ENCODE results near the gene CTBP2. TPM values are rescaled to one million over a fixed set of nuclear protein-coding genes. Genes with fewer than 3 reads are reported as not detected.

Gene CTBP2
- total and polyA plus RNA-seq, 11 donors = 10.1 to 45.5 (median 29.1) TPM

GRCh38 chr10:125032474-125033020 is 127.8 kb downstream of the CTBP2 start:
- Histone ChIP-seq H3K27ac (no peak overlapping the region), H3K4me1 (peaks cover 9 to 69% (median 32%) of the 10 kb centered on the region in 12 donors), H3K9me3 (no peaks in the 10 kb centered on the region), H3K27me3 (no peaks in the 10 kb centered on the region), H3K4me3 (no peak overlapping the region), H3K36me3 (peaks cover 0 to 13% (median 0%) of the 10 kb centered on the region in 9 donors)
- TF ChIP-seq POLR2A (IDR thresholded peaks at IDR 0.05) (no peak), CTCF (IDR thresholded peaks at IDR 0.05) (no peak)
- DNase-seq = peak in 1 of 5 donors; percentile 11
- intact Hi-C loops (cut with DNase I) = no loop called here
- WGBS, 4 donors = 89 to 92% (median 91%) methylated on average over 15 of the region's 15 CpGs
- ATAC-seq = no peak

- TF ChIP-seq CTCF (IDR thresholded peaks at IDR 0.05) = no peak
- TF ChIP-seq POLR2A (IDR thresholded peaks at IDR 0.05) = no peak
- ATAC-seq (no peak), DNase-seq (peak in 1 of 5 donors; percentile 48)
- 74 to 87% (median 78%) methylated on average over 9 to 10 of the region's 10 CpGs for WGBS, 4 donors
- Histone ChIP-seq H3K36me3 (peaks cover 0 to 21% (median 9%) of the 10 kb centered on the region in 9 donors), H3K9me3 (no peaks in the 10 kb centered on the region), H3K4me3 (no peak overlapping the region), H3K4me1 (peaks cover 0 to 62% (median 19%) of the 10 kb centered on the region in 12 donors), H3K27me3 (no peaks in the 10 kb centered on the region), H3K27ac (no peak overlapping the region)
- intact Hi-C loops (cut with DNase I) = no loop called here
These were observed 129.7 kb downstream of the CTBP2 start for GRCh38 chr10:125030567-125031197.

DNA sequence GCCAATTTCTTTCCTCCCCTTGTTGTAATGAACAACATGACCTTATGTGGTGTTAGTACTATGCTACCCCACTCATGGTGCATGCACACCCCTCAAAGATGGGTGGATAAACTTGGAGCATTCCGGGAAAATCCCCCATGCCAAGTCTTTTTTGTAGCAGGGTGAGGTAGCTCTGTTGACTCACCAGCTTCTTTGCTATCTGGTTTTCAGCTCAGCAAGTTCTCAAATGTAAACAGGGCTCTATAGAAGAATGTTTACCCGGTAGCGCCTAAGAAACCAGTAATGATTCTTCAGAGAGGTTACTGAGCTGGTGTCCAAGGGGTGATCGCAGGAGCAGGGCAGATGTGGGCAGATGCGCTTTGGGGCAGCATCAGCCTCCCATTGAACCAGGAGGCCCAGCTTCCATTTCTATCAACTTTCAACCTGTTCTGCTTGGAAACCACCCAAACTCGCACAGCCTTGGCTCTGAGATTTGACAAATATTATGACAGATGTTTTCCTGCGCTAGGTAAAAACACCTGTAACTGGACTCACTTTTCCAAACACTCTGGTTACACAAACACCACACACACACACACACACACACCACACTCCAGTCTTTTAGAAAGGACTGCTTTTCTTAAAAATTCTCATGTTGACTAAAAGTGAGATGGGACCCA is 130.7 kb downstream of the CTBP2 start:
- no peak overlapping the region for H3K4me3 ChIP-seq
- H3K4me1 ChIP-seq = peaks cover 3 to 63% (median 16%) of the 10 kb centered on the region in 12 donors
- no peaks in the 10 kb centered on the region for H3K9me3 ChIP-seq
- intact Hi-C loops (cut with DNase I) = no loop called here
- 94 to 99% (median 98%) methylated on average over 7 of the region's 7 CpGs for WGBS, 4 donors
- H3K27me3 ChIP-seq = no peaks in the 10 kb centered on the region
- TF ChIP-seq CTCF (IDR thresholded peaks at IDR 0.05) (no peak), POLR2A (IDR thresholded peaks at IDR 0.05) (no peak)
- DNase-seq = no peak
- H3K27ac ChIP-seq = no peak overlapping the region
- no peak for ATAC-seq
- peaks cover 0 to 21% (median 9%) of the 10 kb centered on the region in 9 donors for H3K36me3 ChIP-seq
